ENCODE results near the gene NET1.

NET1 gene

GRCh38 chr10:5500162-5500670 lies 87.9 kb downstream of the NET1 start:
- TF ChIP-seq CTCF (IDR thresholded peaks at IDR 0.05), result no peak

GRCh38 chr10:5500910-5501309 lies 88.6 kb downstream of the NET1 start:
- no peak for TF ChIP-seq CTCF (IDR thresholded peaks at IDR 0.05)

GRCh38 chr10:5502061-5502521 lies 89.7 kb downstream of the NET1 start:
- no peak for TF ChIP-seq CTCF (IDR thresholded peaks at IDR 0.05)

- no peak for TF ChIP-seq CTCF (IDR thresholded peaks at IDR 0.05)
Observed at GRCh38 chr10:5502571-5503476, 90.5 kb downstream of the NET1 start.

- TF ChIP-seq CTCF (IDR thresholded peaks at IDR 0.05), result no peak
Observed at GRCh38 chr10:5503477-5503835, 91.1 kb downstream of the NET1 start.

- no peak for TF ChIP-seq CTCF (IDR thresholded peaks at IDR 0.05)
Observed at GRCh38 chr10:5504146-5505072, 92.1 kb downstream of the NET1 start.

GRCh38 chr10:5506246-5506645 lies 93.9 kb downstream of the NET1 start:
- no peak for TF ChIP-seq CTCF (IDR thresholded peaks at IDR 0.05)

All from LNCAP (cell line).